ENCODE measurements around the gene S100A5.

DNA sequence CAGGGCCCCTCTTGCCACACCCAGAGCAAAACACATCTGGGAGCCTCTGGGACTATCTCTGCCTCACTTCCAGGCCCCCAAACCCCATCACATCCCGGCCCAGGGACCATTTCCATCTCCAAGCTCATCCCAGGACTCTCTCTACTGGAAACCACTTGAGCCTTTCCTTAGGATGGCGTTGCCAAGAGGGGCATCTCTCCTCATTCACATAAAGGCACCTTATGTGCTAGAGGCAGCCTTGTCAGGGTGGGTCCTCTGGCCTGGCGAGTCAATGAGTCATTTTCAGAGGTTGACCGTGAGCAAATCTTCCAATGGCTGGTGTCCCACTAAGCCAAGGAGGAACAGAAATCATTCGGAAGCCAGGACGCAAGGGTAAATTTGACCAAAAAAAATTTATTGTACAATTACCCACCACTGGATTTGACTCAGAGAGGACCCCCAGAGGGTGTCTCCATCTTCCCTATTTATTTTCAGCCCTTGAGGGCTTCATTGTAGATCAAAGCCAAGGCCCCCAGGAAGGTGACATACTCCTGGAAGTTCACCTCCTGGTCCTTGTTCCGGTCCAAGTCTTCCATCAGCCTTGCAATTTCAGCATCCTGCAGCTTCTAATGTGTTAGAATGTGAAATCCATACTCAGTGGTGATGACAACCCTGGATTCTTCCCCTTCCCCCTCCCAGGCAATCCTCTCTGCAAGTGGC, 6.4 kb downstream of the S100A5 start:
- no peak for TF ChIP-seq YY1 (IDR thresholded peaks at IDR 0.05; ENCODE audit: insufficient read depth, insufficient read length)
- no peak for TF ChIP-seq ZNF274 (IDR thresholded peaks at IDR 0.05; ENCODE audit: low read depth, low read length)

All from NT2/D1 (cell line).